ENCODE data around the gene LRMDA. TPM values are rescaled to one million over a fixed set of nuclear protein-coding genes. Genes with fewer than 3 reads are reported as not detected.

Gene LRMDA
- total and polyA plus RNA-seq, 2 donors (not counting 3 experiments of a cell fraction or from before 2014, with no cell fraction given): 9.7 to 18.0 TPM

DNA sequence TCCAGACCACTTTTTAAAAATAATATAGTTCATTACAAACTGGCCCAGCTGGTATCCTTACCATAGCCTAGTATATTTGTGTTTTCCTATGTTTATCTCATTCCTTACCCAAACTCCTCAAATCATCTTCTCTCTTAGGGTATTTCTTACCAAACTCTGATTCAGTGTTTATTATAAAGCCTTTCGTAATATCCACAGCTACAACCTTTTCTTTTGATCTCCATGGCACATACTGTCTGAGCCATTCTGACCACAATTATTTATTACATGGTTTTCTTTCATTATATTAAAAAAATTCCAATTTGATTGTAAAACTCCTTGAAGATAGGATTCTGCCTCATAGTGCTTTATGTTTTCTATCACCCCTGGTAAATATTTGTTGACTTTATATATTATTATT lies 94.2 kb downstream of the LRMDA start:
- TF ChIP-seq FOS (IDR thresholded peaks at IDR 0.05; ENCODE audit: borderline replicate concordance, insufficient read depth, low read length) (no peak), MYC (IDR thresholded peaks at IDR 0.05; ENCODE audit: low read depth, low read length) (no peak), POLR2AphosphoS5 (IDR thresholded peaks at IDR 0.05; ENCODE audit: insufficient read depth, low read depth, low read length) (no peak), EZH2 (IDR thresholded peaks at IDR 0.05; ENCODE audit: borderline replicate concordance, low read depth, low read length, severe bottlenecking) (no peak), MAX (IDR thresholded peaks at IDR 0.05; ENCODE audit: insufficient read depth, insufficient read length) (no peak), GATA2 (IDR thresholded peaks at IDR 0.05; ENCODE audit: insufficient read depth, insufficient read length, low read depth, low read length) (no peak), POLR2A (IDR thresholded peaks at IDR 0.05; ENCODE audit: low read depth, low read length) (no peak), JUN (IDR thresholded peaks at IDR 0.05; ENCODE audit: borderline replicate concordance, insufficient read depth, insufficient read length, low read depth) (no peak)
- TF ChIP-seq, protein P1, sequence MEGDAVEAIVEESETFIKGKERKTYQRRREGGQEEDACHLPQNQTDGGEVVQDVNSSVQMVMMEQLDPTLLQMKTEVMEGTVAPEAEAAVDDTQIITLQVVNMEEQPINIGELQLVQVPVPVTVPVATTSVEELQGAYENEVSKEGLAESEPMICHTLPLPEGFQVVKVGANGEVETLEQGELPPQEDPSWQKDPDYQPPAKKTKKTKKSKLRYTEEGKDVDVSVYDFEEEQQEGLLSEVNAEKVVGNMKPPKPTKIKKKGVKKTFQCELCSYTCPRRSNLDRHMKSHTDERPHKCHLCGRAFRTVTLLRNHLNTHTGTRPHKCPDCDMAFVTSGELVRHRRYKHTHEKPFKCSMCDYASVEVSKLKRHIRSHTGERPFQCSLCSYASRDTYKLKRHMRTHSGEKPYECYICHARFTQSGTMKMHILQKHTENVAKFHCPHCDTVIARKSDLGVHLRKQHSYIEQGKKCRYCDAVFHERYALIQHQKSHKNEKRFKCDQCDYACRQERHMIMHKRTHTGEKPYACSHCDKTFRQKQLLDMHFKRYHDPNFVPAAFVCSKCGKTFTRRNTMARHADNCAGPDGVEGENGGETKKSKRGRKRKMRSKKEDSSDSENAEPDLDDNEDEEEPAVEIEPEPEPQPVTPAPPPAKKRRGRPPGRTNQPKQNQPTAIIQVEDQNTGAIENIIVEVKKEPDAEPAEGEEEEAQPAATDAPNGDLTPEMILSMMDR (IDR thresholded peaks at IDR 0.05; ENCODE audit: extremely low read depth in 1 of 2, insufficient read depth in 1 of 2, low read depth in 1 of 2, low read length in 2 of 2): no peak
- no peak for DNase-seq (ENCODE audit: low read depth, low spot score)
- no TSS peak for BruUV-seq (replicated peaks)
- intact Hi-C loops (cut with micrococcal nuclease) (no loop called here), dilution Hi-C loops (cut with MboI; ENCODE audit: extremely low pct_ligation_motif_present, low sequenced_read_pairs) (no loop called here)
- H3K9me3 ChIP-seq (replicated peaks; ENCODE audit: control insufficient read depth, insufficient read depth, low read length): no peaks in the 10 kb centered on the region
- H3K4me1 ChIP-seq (ENCODE audit: control insufficient read depth, extremely low read depth, insufficient read depth, low read length): no peaks in the 10 kb centered on the region
- no peaks in the 10 kb centered on the region for H3K79me2 ChIP-seq (ENCODE audit: control insufficient read depth, insufficient read depth, low read length)
- CTCF ChIA-PET: interaction anchor here (0.7 to 0.9 kb wide), 2 partner anchors 15 to 397 kb away, joined by 3 to 6 read pairs; no protein-coding TSS in a partner anchor
- no peak overlapping the region for H3K27ac ChIP-seq (ENCODE audit: insufficient read depth, low read depth, low read length)
- H3K36me3 ChIP-seq (ENCODE audit: control insufficient read depth in 2 of 2, extremely low read depth in 1 of 2, insufficient read depth in 2 of 2, low read length in 2 of 2): no peaks in the 10 kb centered on the region
- no peaks in the 10 kb centered on the region for H3K27me3 ChIP-seq (ENCODE audit: control insufficient read depth in 2 of 2, insufficient read depth in 2 of 2, low read length in 2 of 2)
- no peak overlapping the region for H2AFZ ChIP-seq (ENCODE audit: low read depth, low read length)
- H3K4me2 ChIP-seq (ENCODE audit: insufficient read depth, low read length): no peak overlapping the region
- no peak overlapping the region for H3K9ac ChIP-seq (replicated peaks; ENCODE audit: extremely low read depth, insufficient read depth, low read length)
- FAIRE-seq: no peak
- H4K20me1 ChIP-seq (replicated peaks; ENCODE audit: control insufficient read depth, extremely low read depth, insufficient read depth, low read length): no peaks in the 10 kb centered on the region
- H3K4me3 ChIP-seq (replicated peaks in 1 of 3; ENCODE audit: insufficient read depth in 1 of 3, low read depth in 1 of 3, low read length in 3 of 3): no peak overlapping the region
- POLR2A ChIA-PET: no interaction called here
- no peaks in the 10 kb centered on the region for H3K9me1 ChIP-seq (replicated peaks; ENCODE audit: control insufficient read depth, extremely low read depth, insufficient read depth, low read length)
